Upper lobe of left lung (tissue), 6 donors: ENCODE data around the gene KIRREL2. TPM values are rescaled to one million over a fixed set of nuclear protein-coding genes. Genes with fewer than 3 reads are reported as not detected.
A peak's percentile ranks its signal among the peaks of the same experiment; 100 is the strongest.

Experiments
- ATAC-seq, 2 donors: fragments of 200-7000 bp; cut with Tn5 transposase; one replicate each; pipeline ENCODE4 v1.9.1; 2022; ENCODE audit warnings: mild to moderate bottlenecking in 2 of 2, moderate library complexity in 2 of 2; ENCODE audit not compliant: low FRiP score in 2 of 2
- DNase-seq, 2 donors: peaks; one replicate each; pipeline ENCODE4 v3.0.0-alpha.2; 2019 to 2020
- H3K27ac ChIP-seq, 4 donors: fragments of 200-600 bp; sonication (generic); one replicate each; pipeline ENCODE4 v1.5.1; 2016 to 2019
- H3K27me3 ChIP-seq, 4 donors: fragments of 200-600 bp; sonication (generic); one replicate each; pipeline ENCODE4 v1.5.1; 2017 to 2019
- H3K36me3 ChIP-seq, 4 donors: fragments of 200-600 bp; sonication (generic); one replicate each; pipeline ENCODE4 v1.5.1; 2016 to 2019
- H3K4me1 ChIP-seq, 4 donors: fragments of 200-600 bp; sonication (generic); one replicate each; pipeline ENCODE4 v1.5.1; 2018 to 2019
- H3K4me3 ChIP-seq, 4 donors: fragments of 200-600 bp; sonication (generic); one replicate each; pipeline ENCODE4 v1.5.1; 2017 to 2019; ENCODE audit warnings: mild to moderate bottlenecking in 2 of 4, moderate library complexity in 1 of 4
- H3K9me3 ChIP-seq, 4 donors: fragments of 200-600 bp; sonication (generic); one replicate each; pipeline ENCODE4 v1.5.1; 2018 to 2019
- EP300 ChIP-seq, 4 donors: sonication (generic); formaldehyde crosslinking; IDR thresholded peaks; one replicate each; pipeline ENCODE4 v1.5.1; 2017; ENCODE audit warnings: antibody characterized with exemption in 4 of 4, control low read depth in 2 of 4
- POLR2A ChIP-seq, 4 donors: fragments of 450-650 bp; IDR thresholded peaks; one replicate each; pipeline ENCODE4 v1.5.1; 2016 to 2017; ENCODE audit warnings: antibody characterized with exemption in 4 of 4, mild to moderate bottlenecking in 2 of 4
- POLR2AphosphoS5 ChIP-seq, 2 donors: sonication (generic); formaldehyde crosslinking; IDR thresholded peaks; one replicate each; pipeline ENCODE4 v1.5.1; 2017; ENCODE audit warnings: antibody characterized with exemption in 2 of 2
- WGBS, 2 donors: methylation state at CpG; one replicate each; pipeline ENCODE4 v1.1.5; 2017 to 2018; 5-methylcytosine and 5-hydroxymethylcytosine counted together
- total RNA-seq, 6 donors: library from RNA; depleted of rRNA in 4 of 6; stranded (reverse); fragments of >200 nt in 4 of 6; gene quantifications; one replicate each; pipeline versions ENCODE4 v1.1.0 to v1.2.1, GENCODE V29; 2016 to 2021
- TF ChIP-seq, protein P1 (sequence below), 6 experiments: fragments of 450-650 bp in 4 of 6; fragments of 200-600 bp in 2 of 6; sonication (generic) in 2 of 6; IDR thresholded peaks; one replicate each; pipeline ENCODE4 v1.5.1; 2016 to 2019; ENCODE audit warnings: antibody characterized with exemption in 6 of 6
- donor health status: DM: no; HTN: no; CAD: no; lungs with moderate emphysema.
- donor health status: DM: no; HTN: yes; CAD: no; lungs with severe emphysema.

The KIRREL2 gene
- total RNA-seq, 6 donors from 2014 or later = 0.07 TPM; not detected in 5

DNA sequence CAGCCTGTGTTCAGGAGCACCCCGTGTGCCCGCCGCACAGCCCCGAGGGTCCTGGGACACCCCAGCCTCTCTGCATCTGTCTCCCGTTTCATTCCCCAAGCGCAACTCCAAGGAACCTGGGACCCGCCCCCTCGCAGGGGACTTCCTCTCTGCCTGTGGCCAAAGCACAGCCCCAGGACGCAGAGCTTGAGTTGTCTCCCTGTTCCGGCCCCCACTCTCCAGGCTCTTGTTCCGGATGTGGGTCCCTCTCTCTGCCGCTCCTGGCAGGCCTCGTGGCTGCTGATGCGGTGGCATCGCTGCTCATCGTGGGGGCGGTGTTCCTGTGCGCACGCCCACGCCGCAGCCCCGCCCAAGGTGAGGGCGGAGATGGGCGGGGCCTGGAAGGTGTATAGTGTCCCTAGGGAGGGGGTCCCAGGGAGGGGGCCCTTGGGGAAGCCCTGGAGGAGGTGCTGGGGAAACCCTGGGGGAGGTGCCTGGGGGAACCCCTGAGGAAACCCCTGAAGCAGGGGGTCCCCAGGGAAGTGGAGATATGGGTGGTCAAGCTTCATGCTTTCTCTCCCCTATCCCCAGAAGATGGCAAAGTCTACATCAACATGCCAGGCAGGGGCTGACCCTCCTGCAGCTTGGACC lies 47.0 kb downstream of the KIRREL2 start:
- WGBS, 2 donors = 3% methylated on average over 24 of the region's 24 CpGs; no CpG with 5 or more reads in 1 of the 2 donors

DNA sequence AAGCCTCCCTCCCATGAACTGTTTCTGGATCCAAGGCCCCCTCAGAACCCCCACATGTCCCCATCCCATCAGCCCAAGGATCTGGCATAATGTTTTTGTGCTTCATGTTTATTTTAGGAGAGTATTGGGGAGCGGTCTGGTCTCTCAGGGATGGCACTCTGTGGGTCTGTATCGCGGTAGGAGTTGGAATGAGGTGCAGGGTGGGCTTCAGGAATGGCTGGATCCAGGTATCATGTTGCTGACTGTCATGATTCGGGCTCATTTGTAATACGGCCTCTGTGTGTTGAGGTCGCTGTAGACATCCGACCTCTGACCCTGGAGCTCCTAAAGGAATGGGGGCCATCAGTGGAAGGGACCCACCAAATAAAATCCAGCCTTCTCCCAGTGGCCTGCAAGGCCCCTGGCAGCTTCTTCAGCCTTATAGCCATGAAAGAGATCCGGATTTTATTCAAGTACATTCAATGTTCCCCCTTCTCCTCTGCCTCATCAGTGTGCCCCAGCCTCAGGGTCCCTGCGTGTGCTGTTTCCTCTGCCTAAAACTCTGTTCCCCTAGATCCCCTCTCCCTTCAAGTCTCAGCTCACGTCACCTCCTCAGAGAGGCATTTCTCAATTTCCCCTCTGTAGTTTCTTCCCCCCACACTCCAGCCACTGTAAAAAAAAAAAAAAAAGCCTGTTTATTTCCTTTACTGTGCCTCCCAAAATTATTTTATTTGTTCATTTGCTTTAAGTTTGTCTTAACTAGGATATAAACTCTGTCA lies 47.8 kb downstream of the KIRREL2 start:
- Histone ChIP-seq H3K27me3 (no peaks in the 10 kb centered on the region), H3K9me3 (no peaks in the 10 kb centered on the region), H3K36me3 (no peaks in the 10 kb centered on the region), H3K4me1 (peaks cover 16 to 40% (median 30%) of the 10 kb centered on the region in 4 donors), H3K4me3 (no peak overlapping the region), H3K27ac (peak overlapping the region; percentile 81 to 93 (median 92))
- TF ChIP-seq POLR2AphosphoS5 (IDR thresholded peaks at IDR 0.05) = no peak
- peak in 1 of 4 donors; percentile 33 for TF ChIP-seq POLR2A (IDR thresholded peaks at IDR 0.05)
- WGBS, 2 donors = 72 to 82% methylated on average over 10 of the region's 10 CpGs
- no peak for ATAC-seq
- no peak for DNase-seq

More for the DNA sequence above, 47.0 kb downstream of the KIRREL2 start:
- DNase-seq (peak; percentile 93 to 94), ATAC-seq (peak; percentile 53 to 65)
- Histone ChIP-seq H3K4me1 (peaks cover 16 to 40% (median 30%) of the 10 kb centered on the region in 4 donors), H3K4me3 (peak overlapping the region in 3 of 4 donors; percentile 21 to 62 (median 33)), H3K36me3 (no peaks in the 10 kb centered on the region), H3K27ac (peak overlapping the region; percentile 81 to 93 (median 92)), H3K27me3 (no peaks in the 10 kb centered on the region), H3K9me3 (no peaks in the 10 kb centered on the region)
- TF ChIP-seq, protein P1, sequence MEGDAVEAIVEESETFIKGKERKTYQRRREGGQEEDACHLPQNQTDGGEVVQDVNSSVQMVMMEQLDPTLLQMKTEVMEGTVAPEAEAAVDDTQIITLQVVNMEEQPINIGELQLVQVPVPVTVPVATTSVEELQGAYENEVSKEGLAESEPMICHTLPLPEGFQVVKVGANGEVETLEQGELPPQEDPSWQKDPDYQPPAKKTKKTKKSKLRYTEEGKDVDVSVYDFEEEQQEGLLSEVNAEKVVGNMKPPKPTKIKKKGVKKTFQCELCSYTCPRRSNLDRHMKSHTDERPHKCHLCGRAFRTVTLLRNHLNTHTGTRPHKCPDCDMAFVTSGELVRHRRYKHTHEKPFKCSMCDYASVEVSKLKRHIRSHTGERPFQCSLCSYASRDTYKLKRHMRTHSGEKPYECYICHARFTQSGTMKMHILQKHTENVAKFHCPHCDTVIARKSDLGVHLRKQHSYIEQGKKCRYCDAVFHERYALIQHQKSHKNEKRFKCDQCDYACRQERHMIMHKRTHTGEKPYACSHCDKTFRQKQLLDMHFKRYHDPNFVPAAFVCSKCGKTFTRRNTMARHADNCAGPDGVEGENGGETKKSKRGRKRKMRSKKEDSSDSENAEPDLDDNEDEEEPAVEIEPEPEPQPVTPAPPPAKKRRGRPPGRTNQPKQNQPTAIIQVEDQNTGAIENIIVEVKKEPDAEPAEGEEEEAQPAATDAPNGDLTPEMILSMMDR (IDR thresholded peaks at IDR 0.05) = no peak
- TF ChIP-seq POLR2A (IDR thresholded peaks at IDR 0.05) = peak in 2 of 4 donors; percentile 40 to 75
- TF ChIP-seq EP300 (IDR thresholded peaks at IDR 0.05) = peak in 2 of 4 donors; percentile 26 to 64
- TF ChIP-seq POLR2AphosphoS5 (IDR thresholded peaks at IDR 0.05) = peak; percentile 59 to 81

DNA sequence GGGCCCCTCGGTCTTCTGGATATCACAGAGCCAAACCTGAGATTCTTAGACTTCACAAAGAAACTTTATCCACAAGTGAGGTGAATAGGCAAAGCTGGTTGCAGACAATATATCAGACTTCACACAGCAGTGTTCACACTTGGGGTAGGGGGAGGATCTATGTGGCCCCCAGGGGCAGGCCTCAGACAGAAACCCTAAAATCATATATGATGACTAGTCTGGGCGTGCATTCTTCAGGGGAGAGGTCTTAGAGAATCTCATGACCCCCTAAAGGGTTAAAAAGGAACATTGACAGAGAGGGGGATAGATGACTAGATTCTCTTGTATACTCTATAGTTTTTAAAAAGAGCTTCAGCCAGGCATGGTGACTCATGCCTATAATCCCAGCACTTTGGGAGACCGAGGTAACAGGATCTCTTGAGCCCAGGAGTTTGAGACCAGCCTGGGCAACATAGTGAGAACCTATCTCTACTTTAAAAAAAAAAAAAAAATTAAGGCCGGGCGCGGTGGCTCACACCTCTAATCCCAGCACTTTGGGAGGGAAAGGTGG lies 48.5 kb downstream of the KIRREL2 start:
- H3K9me3 ChIP-seq = no peaks in the 10 kb centered on the region
- TF ChIP-seq EP300 (IDR thresholded peaks at IDR 0.05) (no peak), POLR2A (IDR thresholded peaks at IDR 0.05) (no peak), POLR2AphosphoS5 (IDR thresholded peaks at IDR 0.05) (no peak)
- TF ChIP-seq, protein P1 (IDR thresholded peaks at IDR 0.05) = no peak
- 69 to 75% methylated on average over 6 of the region's 6 CpGs for WGBS, 2 donors
- no peaks in the 10 kb centered on the region for H3K36me3 ChIP-seq
- no peaks in the 10 kb centered on the region for H3K27me3 ChIP-seq
- H3K27ac ChIP-seq = peak overlapping the region; percentile 50 to 93 (median 87)
- ATAC-seq = no peak
- H3K4me1 ChIP-seq = peaks cover 16 to 40% (median 30%) of the 10 kb centered on the region in 4 donors
- no peak for DNase-seq
- H3K4me3 ChIP-seq = no peak overlapping the region

DNA sequence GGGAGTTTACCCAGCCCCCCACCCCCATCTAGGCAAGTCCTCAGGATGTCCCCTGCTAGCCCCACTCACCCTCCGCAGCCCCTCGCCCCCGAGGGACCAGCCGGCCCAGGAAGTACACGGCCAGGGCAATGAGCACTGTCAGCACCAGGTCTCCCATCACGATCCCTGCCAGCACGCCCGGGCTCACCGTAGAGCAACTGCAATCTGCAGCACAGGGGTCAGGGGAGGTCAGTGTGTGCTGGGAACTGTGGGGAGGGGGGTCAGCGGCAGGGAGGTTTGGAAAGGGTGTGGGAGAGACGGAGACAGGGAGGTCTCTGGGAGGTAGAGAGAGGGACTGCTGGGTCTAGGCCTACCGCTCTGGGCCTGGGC lies 50.6 kb downstream of the KIRREL2 start:
- no peaks in the 10 kb centered on the region for H3K9me3 ChIP-seq
- H3K27me3 ChIP-seq = no peaks in the 10 kb centered on the region
- H3K4me3 ChIP-seq = peak overlapping the region in 3 of 4 donors; percentile 25 to 45 (median 39)
- no peaks in the 10 kb centered on the region for H3K36me3 ChIP-seq
- peaks cover 9 to 29% (median 21%) of the 10 kb centered on the region in 4 donors for H3K4me1 ChIP-seq
- peak overlapping the region; percentile 82 to 93 (median 88) for H3K27ac ChIP-seq
- WGBS, 2 donors = 47 to 52% methylated on average over 6 to 12 of the region's 12 CpGs
- TF ChIP-seq POLR2A (IDR thresholded peaks at IDR 0.05) (no peak), EP300 (IDR thresholded peaks at IDR 0.05) (no peak), POLR2AphosphoS5 (IDR thresholded peaks at IDR 0.05) (no peak)
- TF ChIP-seq, protein P1 (IDR thresholded peaks at IDR 0.05) = no peak
- DNase-seq = peak in 1 of 2 donors; percentile 70
- no peak for ATAC-seq

DNA sequence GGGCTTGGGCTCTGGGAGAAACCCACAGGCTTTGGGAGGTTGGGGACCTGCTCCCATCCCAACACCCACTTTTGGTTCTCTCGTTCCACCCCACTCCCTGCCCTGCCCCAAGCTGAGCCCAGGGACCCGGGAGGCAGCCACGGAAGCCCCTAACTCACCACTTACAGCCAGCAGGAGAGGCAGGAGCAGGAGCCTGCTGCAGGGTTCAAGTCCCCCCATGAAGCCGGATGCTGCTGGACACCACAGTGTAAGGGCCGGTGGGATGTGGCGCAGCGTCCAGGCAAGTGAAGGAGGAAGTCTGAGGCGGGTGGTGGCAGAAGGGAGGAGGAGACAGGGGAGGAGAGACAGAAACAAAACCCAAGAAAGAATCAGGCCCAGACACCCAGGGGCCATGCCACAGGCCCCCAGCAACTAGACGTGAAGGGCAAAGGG lies 51.3 kb downstream of the KIRREL2 start, which contains the start of gene TYROBP:
Gene TYROBP (minus strand): TSS at position 286 of the 432 bp plus-strand sequence. CDS start 67 bp downstream, at position 219.
- peak in 1 of 2 donors; percentile 65 for ATAC-seq
- peak; percentile 54 to 64 for DNase-seq
- peak within 1 kb of the TSS in 3 of 4 donors; percentile 25 to 45 (median 39) for H3K4me3 ChIP-seq
- 36 to 63% methylated on average over 9 of the region's 9 CpGs for WGBS, 2 donors
- H3K9me3 ChIP-seq = no peaks in the 10 kb centered on the region
- TF ChIP-seq, protein P1 (IDR thresholded peaks at IDR 0.05) = no peak
- TF ChIP-seq POLR2AphosphoS5 (IDR thresholded peaks at IDR 0.05) (peak; percentile 42 to 71), EP300 (IDR thresholded peaks at IDR 0.05) (no peak), POLR2A (IDR thresholded peaks at IDR 0.05) (peak in 3 of 4 donors; percentile 25 to 83 (median 46))
- peak within 1 kb of the TSS; percentile 82 to 93 (median 88) for H3K27ac ChIP-seq
- no peaks in the 10 kb centered on the region for H3K27me3 ChIP-seq
- H3K36me3 ChIP-seq = no peaks in the 10 kb centered on the region
- peaks cover 9 to 27% (median 19%) of the 10 kb centered on the region in 4 donors for H3K4me1 ChIP-seq
